NCI-H524 (cell line): Measurements from ENCODE around the gene RAB3A.

Experiments
- DNase-seq, 2 experiments: peaks; one replicate each; lab custom pipeline; 2025; lab: John Stamatoyannopoulos, UW

RAB3A gene

GRCh38 chr19:18197306-18197705 lies 6.5 kb downstream of the RAB3A start:
- DNase-seq: no peak

GRCh38 chr19:18196511-18196845 lies 7.4 kb downstream of the RAB3A start:
- DNase-seq: no peak

- DNase-seq: no peak
These were observed 9.1 kb downstream of the RAB3A start for GRCh38 chr19:18194554-18195238.

GRCh38 chr19:18194181-18194530 lies 9.7 kb downstream of the RAB3A start:
- no peak for DNase-seq

GRCh38 chr19:18193388-18194180 lies 10.3 kb downstream of the RAB3A start:
- no peak for DNase-seq

- peak; percentile 100 for DNase-seq
These were observed 11.0 kb downstream of the RAB3A start, which contains the start of gene MPV17L2 for GRCh38 chr19:18192673-18193387. TSS of gene MPV17L2 (plus strand) at chr19:18193218. CDS start at chr19:18193282, 64 bp downstream.

GRCh38 chr19:18191640-18192062 lies 12.2 kb downstream of the RAB3A start:
- no peak for DNase-seq

- no peak for DNase-seq
These were observed 13.6 kb downstream of the RAB3A start for GRCh38 chr19:18190278-18190677.

- DNase-seq: no peak
These were observed 18.3 kb downstream of the RAB3A start for GRCh38 chr19:18185538-18185937.

- DNase-seq: no peak
These were observed 20.3 kb downstream of the RAB3A start for GRCh38 chr19:18183529-18183928.

GRCh38 chr19:18179957-18180356 lies 23.9 kb downstream of the RAB3A start:
- DNase-seq: no peak

GRCh38 chr19:18176367-18177310 lies 27.2 kb downstream of the RAB3A start:
- no peak for DNase-seq

GRCh38 chr19:18174983-18175382 lies 28.9 kb downstream of the RAB3A start:
- no peak for DNase-seq

- peak; percentile 29 to 67 for DNase-seq
These were observed 30.1 kb downstream of the RAB3A start, which contains the start of gene IFI30 for GRCh38 chr19:18173572-18174288. TSS of gene IFI30 (plus strand) at chr19:18173813. CDS start at chr19:18173842, 29 bp downstream.

- no peak for DNase-seq
These were observed 30.7 kb downstream of the RAB3A start for GRCh38 chr19:18173054-18173571.

- no peak for DNase-seq
These were observed 31.4 kb downstream of the RAB3A start for GRCh38 chr19:18172331-18173053.

- no peak for DNase-seq
These were observed 32.1 kb downstream of the RAB3A start for GRCh38 chr19:18171605-18172327.

- DNase-seq: no peak
These were observed 33.1 kb downstream of the RAB3A start for GRCh38 chr19:18170714-18171255.
